Activated naive CD4-positive, alpha-beta T cell treated with anti-CD3 and anti-CD28 coated beads for 36 hours (primary cell): ENCODE data around the gene SLC33A1. TPM values are rescaled to one million over a fixed set of nuclear protein-coding genes. Genes with fewer than 3 reads are reported as not detected.
"Not testable (repeated sequence)": the region's sequence is repeated elsewhere in the genome, so short reads cannot be mapped to it uniquely, and the experiment has no call there.

Experiments used
- CTCF ChIA-PET: fragments of 350-600 bp; sonication (Branson Sonifier 250); formaldehyde crosslinking; loops from one replicate; lab custom pipeline; 2021; ENCODE audit warnings: antibody characterized with exemption; lab: Charles Lee
- DNase-seq: peaks from one replicate; pipeline ENCODE4 v3.0.0-alpha.2; 2020
- H3K27ac Mint-ChIP-seq: one replicate; pipeline ENCODE4 v1.8.0; 2021; ENCODE audit warnings: mild to moderate bottlenecking, mixed read lengths
- H3K27me3 Mint-ChIP-seq: one replicate; pipeline ENCODE4 v1.8.0; 2021; ENCODE audit warnings: low read depth, mixed read lengths
- H3K36me3 Mint-ChIP-seq: one replicate; pipeline ENCODE4 v1.8.0; 2021; ENCODE audit warnings: low read depth, mixed read lengths
- H3K4me1 Mint-ChIP-seq: one replicate; pipeline ENCODE4 v1.8.0; 2021; ENCODE audit warnings: low read depth, mixed read lengths
- H3K4me3 Mint-ChIP-seq: one replicate; pipeline ENCODE4 v1.8.0; 2021; ENCODE audit warnings: mild to moderate bottlenecking, moderate library complexity, mixed read lengths
- H3K9me3 Mint-ChIP-seq: one replicate; pipeline ENCODE4 v1.8.0; 2021; ENCODE audit warnings: mixed read lengths
- intact Hi-C: fragments of 100-400 bp; cut with micrococcal nuclease; formaldehyde crosslinking; loops from one replicate; pipeline ENCODE4 v1.15.1; 2023
- total RNA-seq, 2 experiments: library from RNA; stranded (reverse); gene quantifications; one replicate each; pipeline ENCODE4 v1.2.3, GENCODE V29; 2021

SLC33A1 gene
- total RNA-seq, 2 experiments from 2014 or later = 14.7 to 15.2 TPM

DNA sequence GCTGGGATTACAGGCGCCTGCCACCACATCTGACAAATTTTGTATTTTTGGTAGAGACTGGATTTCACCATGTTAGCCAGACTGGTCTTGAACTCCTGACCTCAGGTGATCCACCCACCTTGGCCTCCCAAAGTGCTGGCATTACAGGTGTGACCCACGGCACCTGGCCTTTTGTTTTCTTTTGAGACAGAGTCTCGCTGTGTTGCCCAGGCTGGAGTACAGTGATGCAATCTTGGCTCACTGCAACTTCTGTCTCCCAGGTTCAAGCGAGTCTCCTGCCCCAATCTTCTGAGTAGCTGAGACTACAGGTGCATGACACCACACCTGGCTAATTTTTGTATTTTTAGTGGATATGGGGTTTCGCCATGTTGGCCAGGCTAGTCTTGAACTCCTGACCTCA is 6.2 kb upstream of the SLC33A1 start:
- H3K9me3 Mint-ChIP-seq, H3K36me3 Mint-ChIP-seq, DNase-seq, H3K27me3 Mint-ChIP-seq, H3K4me3 Mint-ChIP-seq, H3K27ac Mint-ChIP-seq, CTCF ChIA-PET: not testable (repeated sequence)
- intact Hi-C loops = loop anchor here (1.0 kb wide), 2 partner anchors 107 to 507 kb away; no protein-coding TSS in a partner anchor
- H3K4me1 Mint-ChIP-seq = peaks cover 14% of the 10 kb centered on the region

DNA sequence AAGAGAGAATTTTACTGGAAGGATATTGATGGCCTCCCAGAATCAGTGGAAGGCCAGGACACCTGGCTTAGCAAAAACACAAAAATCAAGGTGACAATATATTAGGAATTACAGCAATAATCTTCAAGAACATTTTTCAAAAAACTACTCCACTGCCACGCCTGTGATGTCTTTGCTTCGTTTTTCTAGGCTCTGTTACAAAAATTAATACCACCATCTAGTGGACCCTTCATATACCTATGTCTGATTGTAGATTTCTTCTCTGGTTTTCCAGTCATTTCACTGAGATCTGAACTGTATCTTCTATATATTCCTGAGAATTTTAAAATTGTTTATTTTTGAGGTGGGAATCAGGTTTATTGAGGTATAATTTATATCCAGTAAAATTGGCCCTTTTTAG is 5.6 kb upstream of the SLC33A1 start:
- Mint-ChIP-seq H3K27ac (no peak overlapping the region), H3K4me3 (no peak overlapping the region), H3K9me3 (no peaks in the 10 kb centered on the region), H3K27me3 (no peaks in the 10 kb centered on the region), H3K4me1 (peaks cover 17% of the 10 kb centered on the region), H3K36me3 (no peaks in the 10 kb centered on the region)
- intact Hi-C loops = loop anchor here (1.0 to 10.0 kb wide), 4 partner anchors 107 to 1225 kb away; partner anchors contain the start of gene TIPARP
- DNase-seq = no peak
- CTCF ChIA-PET = no interaction called here

GRCh38 chr3:155853214-155854140 is 750 bp downstream of the SLC33A1 start:
- peak overlapping the region; percentile 99 for H3K27ac Mint-ChIP-seq
- no peaks in the 10 kb centered on the region for H3K9me3 Mint-ChIP-seq
- peak; percentile 66 for DNase-seq
- H3K4me3 Mint-ChIP-seq = peak overlapping the region; percentile 98
- peaks cover 25% of the 10 kb centered on the region for H3K36me3 Mint-ChIP-seq
- no peaks in the 10 kb centered on the region for H3K27me3 Mint-ChIP-seq
- intact Hi-C loops = loop anchor here (1.0 to 10.0 kb wide), 13 partner anchors 9 to 1529 kb away; partner anchors contain the start of genes C3orf33, CCNL1, DHX36 and GMPS
- CTCF ChIA-PET = interaction anchor here (2.3 to 3.7 kb wide), 2 partner anchors 16 to 47 kb away, joined by 6 to 32 read pairs; partner anchors contain the start of genes C3orf33 and GMPS
- H3K4me1 Mint-ChIP-seq = peaks cover 32% of the 10 kb centered on the region

DNA sequence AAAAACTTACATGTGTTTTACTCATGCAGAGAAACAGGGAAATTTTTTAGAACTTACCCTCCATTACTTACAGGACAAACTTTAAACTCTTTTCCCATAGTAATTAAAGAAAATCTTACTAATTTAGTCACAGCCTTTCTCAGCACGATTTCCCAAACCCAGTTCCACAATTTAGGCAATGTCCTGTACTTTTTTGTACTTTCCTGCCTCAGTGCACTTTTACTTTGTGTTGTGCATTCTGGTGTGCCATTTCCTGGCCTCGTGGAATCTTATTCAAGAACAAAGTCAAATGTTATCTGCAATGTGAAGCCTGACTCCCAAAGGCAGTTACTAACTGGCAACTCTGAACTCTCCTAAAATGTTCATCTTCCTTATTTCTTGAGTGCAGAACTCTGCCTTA is 1.9 kb downstream of the SLC33A1 start:
- no peak for DNase-seq
- Mint-ChIP-seq H3K9me3 (no peaks in the 10 kb centered on the region), H3K27ac (peak overlapping the region; percentile 16), H3K4me1 (peaks cover 40% of the 10 kb centered on the region), H3K4me3 (peak overlapping the region; percentile 98), H3K36me3 (peaks cover 31% of the 10 kb centered on the region), H3K27me3 (no peaks in the 10 kb centered on the region)
- CTCF ChIA-PET = interaction anchor here (2.3 to 3.7 kb wide), 2 partner anchors 18 to 46 kb away, joined by 6 to 32 read pairs; partner anchors contain the start of genes C3orf33 and GMPS
- intact Hi-C loops = loop anchor here (5.0 to 10.0 kb wide), 3 partner anchors 822 to 1232 kb away; partner anchors contain the start of gene TIPARP

- CTCF ChIA-PET = interaction anchor here (1.0 kb wide), 1 partner anchor 20 kb away, joined by 3 read pairs; no protein-coding TSS in a partner anchor
- H3K4me1 Mint-ChIP-seq = peaks cover 51% of the 10 kb centered on the region
- H3K27ac Mint-ChIP-seq, H3K27me3 Mint-ChIP-seq, intact Hi-C loops, DNase-seq, H3K9me3 Mint-ChIP-seq: not testable (repeated sequence)
- H3K36me3 Mint-ChIP-seq = peaks cover 38% of the 10 kb centered on the region
- peak overlapping the region; percentile 32 for H3K4me3 Mint-ChIP-seq
Measured at GRCh38 chr3:155849404-155849803, 4.8 kb downstream of the SLC33A1 start.

- no peaks in the 10 kb centered on the region for H3K9me3 Mint-ChIP-seq
- intact Hi-C loops = no loop called here
- CTCF ChIA-PET = no interaction called here
- H3K27me3 Mint-ChIP-seq = no peaks in the 10 kb centered on the region
- peaks cover 34% of the 10 kb centered on the region for H3K36me3 Mint-ChIP-seq
- no peak overlapping the region for H3K4me3 Mint-ChIP-seq
- peaks cover 60% of the 10 kb centered on the region for H3K4me1 Mint-ChIP-seq
- DNase-seq = no peak
- no peak overlapping the region for H3K27ac Mint-ChIP-seq
Measured at GRCh38 chr3:155847993-155848392, 6.2 kb downstream of the SLC33A1 start.

- Mint-ChIP-seq H3K36me3 (peaks cover 22% of the 10 kb centered on the region), H3K4me1 (peaks cover 48% of the 10 kb centered on the region), H3K9me3 (no peaks in the 10 kb centered on the region), H3K27ac (no peak overlapping the region), H3K4me3 (no peak overlapping the region), H3K27me3 (no peaks in the 10 kb centered on the region)
- no peak for DNase-seq
- intact Hi-C loops = no loop called here
- CTCF ChIA-PET = no interaction called here
Measured at GRCh38 chr3:155846119-155846518, 8.1 kb downstream of the SLC33A1 start.

GRCh38 chr3:155843569-155843968 is 10.7 kb downstream of the SLC33A1 start:
- DNase-seq = no peak
- no peaks in the 10 kb centered on the region for H3K27me3 Mint-ChIP-seq
- H3K36me3 Mint-ChIP-seq = peaks cover 14% of the 10 kb centered on the region
- intact Hi-C loops = loop anchor here (2.0 kb wide), 1 partner anchor 17 kb away; no protein-coding TSS in a partner anchor
- no peak overlapping the region for H3K4me3 Mint-ChIP-seq
- H3K27ac Mint-ChIP-seq = no peak overlapping the region
- H3K9me3 Mint-ChIP-seq = no peaks in the 10 kb centered on the region
- CTCF ChIA-PET = interaction anchor here (1.1 kb wide), 1 partner anchor 38 kb away, joined by 8 read pairs; the partner anchor contains the start of gene C3orf33
- H3K4me1 Mint-ChIP-seq = peaks cover 35% of the 10 kb centered on the region

DNA sequence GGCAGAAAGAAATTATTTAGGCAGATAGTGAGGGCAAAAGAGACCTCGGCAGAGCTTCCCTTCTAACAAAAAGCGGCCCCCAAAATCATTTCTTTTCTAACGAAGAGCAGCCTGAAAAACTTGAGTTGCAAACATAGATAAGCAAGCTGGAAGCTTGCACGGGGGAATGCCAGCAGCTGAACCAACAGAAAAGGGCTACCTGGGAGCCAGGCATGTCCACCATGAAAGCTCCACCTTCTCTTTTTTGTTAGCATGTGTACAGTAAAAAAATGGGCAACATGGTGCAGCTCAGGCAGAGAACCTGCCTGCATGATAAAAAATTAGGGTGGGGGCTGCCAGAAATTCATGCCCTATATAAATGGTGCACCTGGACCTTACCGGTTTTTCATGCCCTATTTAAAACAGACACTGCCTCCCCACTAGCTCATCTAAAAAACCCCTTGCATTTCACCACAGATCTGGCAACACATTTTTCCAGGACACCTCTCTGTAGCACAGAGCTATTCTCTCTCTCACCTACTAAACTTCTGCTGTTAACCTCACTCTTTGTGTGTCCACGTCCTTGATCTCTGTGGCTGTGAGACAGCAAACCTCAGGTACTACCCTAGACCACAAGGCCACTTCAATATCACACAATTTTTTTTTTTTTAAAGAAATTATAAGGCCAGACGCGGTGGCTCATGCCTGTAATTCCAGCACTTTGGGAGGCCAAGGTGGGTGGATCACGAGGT is 18.7 kb downstream of the SLC33A1 start:
- no peak for DNase-seq
- H3K27me3 Mint-ChIP-seq = no peaks in the 10 kb centered on the region
- H3K36me3 Mint-ChIP-seq = peaks cover 10% of the 10 kb centered on the region
- intact Hi-C loops = no loop called here
- H3K9me3 Mint-ChIP-seq = no peaks in the 10 kb centered on the region
- no peak overlapping the region for H3K27ac Mint-ChIP-seq
- no peak overlapping the region for H3K4me3 Mint-ChIP-seq
- H3K4me1 Mint-ChIP-seq = peaks cover 5% of the 10 kb centered on the region
- CTCF ChIA-PET = interaction anchor here (1.5 kb wide), 1 partner anchor 30 kb away, joined by 7 read pairs; the partner anchor contains the start of gene C3orf33

DNA sequence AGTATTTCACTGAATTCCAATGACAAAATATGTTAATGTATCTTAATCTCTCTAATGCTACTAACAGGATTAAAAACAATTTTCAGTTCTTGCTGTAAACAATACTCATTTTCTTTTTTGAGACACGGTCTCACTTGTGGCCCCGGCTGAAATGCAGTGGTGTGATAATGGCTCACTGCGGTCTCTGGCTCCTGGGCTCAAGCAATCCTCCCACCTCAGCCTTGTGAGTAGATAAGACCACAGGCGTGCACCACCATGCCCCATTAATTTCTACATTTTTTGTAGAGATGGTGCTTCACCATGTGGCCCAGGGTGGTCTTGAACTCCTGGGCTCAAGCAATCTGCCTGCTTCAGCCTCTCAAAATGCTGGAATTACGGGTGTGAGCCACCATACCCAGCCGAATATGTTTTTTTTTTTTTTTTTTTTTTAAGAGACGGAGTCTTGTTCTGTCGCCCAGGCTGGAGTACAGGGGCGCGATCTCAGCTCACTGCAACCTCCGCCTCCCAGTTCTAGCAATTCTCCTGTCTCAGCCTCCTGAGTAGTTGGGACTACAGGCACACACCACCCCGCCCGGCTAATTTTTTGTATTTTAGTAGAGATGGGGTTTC is 25.6 kb downstream of the SLC33A1 start:
- H3K4me1 Mint-ChIP-seq, intact Hi-C loops, H3K27me3 Mint-ChIP-seq, H3K27ac Mint-ChIP-seq, DNase-seq, H3K4me3 Mint-ChIP-seq, H3K9me3 Mint-ChIP-seq: not testable (repeated sequence)
- H3K36me3 Mint-ChIP-seq = peaks cover 11% of the 10 kb centered on the region
- CTCF ChIA-PET = interaction anchor here (0.6 kb wide), 1 partner anchor 529 kb away, joined by 5 read pairs; no protein-coding TSS in a partner anchor

- H3K9me3 Mint-ChIP-seq = no peaks in the 10 kb centered on the region
- intact Hi-C loops = no loop called here
- no peaks in the 10 kb centered on the region for H3K36me3 Mint-ChIP-seq
- no peaks in the 10 kb centered on the region for H3K4me1 Mint-ChIP-seq
- no peak overlapping the region for H3K4me3 Mint-ChIP-seq
- no peak overlapping the region for H3K27ac Mint-ChIP-seq
- CTCF ChIA-PET = interaction anchor here (0.5 to 1.7 kb wide), 2 partner anchors 9 to 225 kb away, joined by 3 to 6 read pairs; no protein-coding TSS in a partner anchor
- no peak for DNase-seq
- H3K27me3 Mint-ChIP-seq = no peaks in the 10 kb centered on the region
Measured at GRCh38 chr3:155815030-155815545, 39.1 kb downstream of the SLC33A1 start.
